Body of pancreas (tissue), 4 donors: ENCODE measurements around the gene ATXN7L1. TPM values are rescaled to one million over a fixed set of nuclear protein-coding genes. Genes with fewer than 3 reads are reported as not detected.

Source experiments
- ATAC-seq: fragments of 150-250 bp; one replicate; pipeline ENCODE4 v1.9.1; 2016
- DNase-seq, 4 donors: peaks; one replicate each; pipeline ENCODE4 v3.0.0-alpha.2; 2019
- H3K27ac ChIP-seq, 4 donors: fragments of 200-600 bp; sonication (generic); 1 replicate in 3 of 4; 2 replicates in 1 of 4; pipeline versions ENCODE4 v1.5.1 to v1.6.1; 2016 to 2019; ENCODE audit warnings: mild to moderate bottlenecking in 1 of 4, mixed read lengths in 1 of 4, moderate library complexity in 1 of 4
- H3K27me3 ChIP-seq, 2 donors: fragments of 200-600 bp; sonication (generic); one replicate each; pipeline ENCODE4 v1.6.0; 2016; ENCODE audit warnings: mild to moderate bottlenecking in 1 of 2
- H3K36me3 ChIP-seq, 2 donors: fragments of 200-600 bp; sonication (generic); replicated peaks in 1 of 2; 2 replicates each; pipeline ENCODE4 v1.5.1; 2016; ENCODE audit warnings: low read depth in 2 of 2; ENCODE audit not compliant: insufficient read depth in 1 of 2
- H3K4me1 ChIP-seq: fragments of 200-600 bp; sonication (generic); one replicate; pipeline ENCODE4 v1.6.0; 2016
- H3K4me3 ChIP-seq, 2 donors: fragments of 200-600 bp; sonication (generic); 1 replicate in 1 of 2; 2 replicates in 1 of 2; pipeline ENCODE4 v1.5.1; 2016 to 2019
- H3K9me3 ChIP-seq, 3 donors: fragments of 200-600 bp; sonication (generic); 1 replicate in 2 of 3; 2 replicates in 1 of 3; pipeline ENCODE4 v1.5.1; 2016
- POLR2A ChIP-seq, 3 donors: fragments of 450-650 bp; IDR thresholded peaks; one replicate each; pipeline ENCODE4 v1.6.1; 2016; ENCODE audit warnings: antibody characterized with exemption in 3 of 3, mild to moderate bottlenecking in 2 of 3
- WGBS, 2 donors: methylation state at CpG; one replicate each; pipeline ENCODE4 v1.1.5; 2017; 5-methylcytosine and 5-hydroxymethylcytosine counted together
- intact Hi-C: fragments of 100-400 bp; cut with DNase I; formaldehyde crosslinking; loops from one replicate; pipeline ENCODE4 v1.15.1; 2023
- total RNA-seq, 2 donors: library from RNA; depleted of rRNA; stranded (reverse); fragments of >200 nt; gene quantifications; one replicate each; pipeline ENCODE4 v1.1.0, GENCODE V29; 2016
- TF ChIP-seq, protein P1 (sequence below), 7 experiments: fragments of 450-650 bp in 4 of 7; fragments of 200-600 bp in 3 of 7; sonication (generic) in 3 of 7; IDR thresholded peaks; one replicate each; pipeline ENCODE4 v1.5.1; 2016 to 2019; ENCODE audit warnings: antibody characterized with exemption in 7 of 7

The ATXN7L1 gene
- total RNA-seq, 2 donors from 2014 or later, result 6.6 to 8.0 TPM

- intact Hi-C loops, result no loop called here
- 67 to 85% methylated on average over 3 of the region's 3 CpGs for WGBS, 2 donors
- no peak for TF ChIP-seq POLR2A (IDR thresholded peaks at IDR 0.05)
- TF ChIP-seq, protein P1, sequence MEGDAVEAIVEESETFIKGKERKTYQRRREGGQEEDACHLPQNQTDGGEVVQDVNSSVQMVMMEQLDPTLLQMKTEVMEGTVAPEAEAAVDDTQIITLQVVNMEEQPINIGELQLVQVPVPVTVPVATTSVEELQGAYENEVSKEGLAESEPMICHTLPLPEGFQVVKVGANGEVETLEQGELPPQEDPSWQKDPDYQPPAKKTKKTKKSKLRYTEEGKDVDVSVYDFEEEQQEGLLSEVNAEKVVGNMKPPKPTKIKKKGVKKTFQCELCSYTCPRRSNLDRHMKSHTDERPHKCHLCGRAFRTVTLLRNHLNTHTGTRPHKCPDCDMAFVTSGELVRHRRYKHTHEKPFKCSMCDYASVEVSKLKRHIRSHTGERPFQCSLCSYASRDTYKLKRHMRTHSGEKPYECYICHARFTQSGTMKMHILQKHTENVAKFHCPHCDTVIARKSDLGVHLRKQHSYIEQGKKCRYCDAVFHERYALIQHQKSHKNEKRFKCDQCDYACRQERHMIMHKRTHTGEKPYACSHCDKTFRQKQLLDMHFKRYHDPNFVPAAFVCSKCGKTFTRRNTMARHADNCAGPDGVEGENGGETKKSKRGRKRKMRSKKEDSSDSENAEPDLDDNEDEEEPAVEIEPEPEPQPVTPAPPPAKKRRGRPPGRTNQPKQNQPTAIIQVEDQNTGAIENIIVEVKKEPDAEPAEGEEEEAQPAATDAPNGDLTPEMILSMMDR (IDR thresholded peaks at IDR 0.05), result no peak
- H3K9me3 ChIP-seq, result no peaks in the 10 kb centered on the region
- H3K4me3 ChIP-seq, result no peak overlapping the region
- H3K27me3 ChIP-seq, result no peaks in the 10 kb centered on the region
- H3K4me1 ChIP-seq, result peaks cover 9% of the 10 kb centered on the region
- no peak for ATAC-seq
- H3K36me3 ChIP-seq, result no peaks in the 10 kb centered on the region
- H3K27ac ChIP-seq, result no peak overlapping the region
- DNase-seq, result no peak
Observed at GRCh38 chr7:105871142-105871541, 5.3 kb downstream of the ATXN7L1 start.

GRCh38 chr7:105866102-105866801 is 10.1 kb downstream of the ATXN7L1 start:
- intact Hi-C loops, result no loop called here
- 82 to 84% methylated on average over 10 of the region's 10 CpGs for WGBS, 2 donors
- Histone ChIP-seq H3K4me3 (no peak overlapping the region), H3K9me3 (no peaks in the 10 kb centered on the region), H3K27ac (no peak overlapping the region), H3K27me3 (no peaks in the 10 kb centered on the region), H3K4me1 (no peaks in the 10 kb centered on the region), H3K36me3 (no peaks in the 10 kb centered on the region)
- DNase-seq (no peak), ATAC-seq (no peak)
- TF ChIP-seq POLR2A (IDR thresholded peaks at IDR 0.05), result no peak
- TF ChIP-seq, protein P1 (IDR thresholded peaks at IDR 0.05), result no peak

GRCh38 chr7:105863876-105864275 is 12.5 kb downstream of the ATXN7L1 start:
- Histone ChIP-seq H3K9me3 (no peaks in the 10 kb centered on the region), H3K27ac (no peak overlapping the region), H3K4me3 (no peak overlapping the region), H3K27me3 (no peaks in the 10 kb centered on the region), H3K36me3 (no peaks in the 10 kb centered on the region), H3K4me1 (no peaks in the 10 kb centered on the region)
- DNase-seq, result no peak
- 83 to 97% methylated on average over 1 to 2 of the region's 2 CpGs for WGBS, 2 donors
- no peak for ATAC-seq
- intact Hi-C loops, result no loop called here
- TF ChIP-seq POLR2A (IDR thresholded peaks at IDR 0.05), result no peak
- TF ChIP-seq, protein P1 (IDR thresholded peaks at IDR 0.05), result no peak

GRCh38 chr7:105862770-105863169 is 13.6 kb downstream of the ATXN7L1 start:
- no peak for ATAC-seq
- intact Hi-C loops, result no loop called here
- no peak for DNase-seq
- Histone ChIP-seq H3K36me3 (no peaks in the 10 kb centered on the region), H3K4me1 (no peaks in the 10 kb centered on the region), H3K4me3 (no peak overlapping the region), H3K27me3 (no peaks in the 10 kb centered on the region), H3K9me3 (no peaks in the 10 kb centered on the region), H3K27ac (no peak overlapping the region)
- 91 to 95% methylated on average over 4 of the region's 4 CpGs for WGBS, 2 donors
- TF ChIP-seq POLR2A (IDR thresholded peaks at IDR 0.05), result no peak
- TF ChIP-seq, protein P1 (IDR thresholded peaks at IDR 0.05), result no peak

DNA sequence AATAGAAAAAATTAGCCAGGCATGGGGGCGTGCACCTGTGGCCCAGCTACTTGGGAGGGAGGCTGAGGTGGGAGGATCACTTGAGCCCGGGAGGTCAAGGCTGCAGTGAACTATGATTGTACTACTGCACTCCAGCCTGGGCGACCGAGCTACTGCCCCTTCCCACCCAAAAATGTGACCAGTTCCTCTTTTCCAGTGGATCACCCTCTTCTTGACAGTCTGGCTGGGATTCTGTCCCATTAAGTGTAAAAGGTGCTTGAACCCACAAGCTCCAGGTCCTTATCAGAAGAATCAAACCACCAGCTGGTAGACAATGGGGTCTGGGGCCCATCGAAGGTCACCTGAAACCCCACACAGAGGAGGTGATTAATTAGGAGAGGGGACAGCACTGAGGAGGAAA is 14.1 kb downstream of the ATXN7L1 start:
- TF ChIP-seq, protein P1 (IDR thresholded peaks at IDR 0.05), result no peak
- no peak for TF ChIP-seq POLR2A (IDR thresholded peaks at IDR 0.05)
- no peaks in the 10 kb centered on the region for H3K9me3 ChIP-seq
- no peak overlapping the region for H3K27ac ChIP-seq
- ATAC-seq (no peak), DNase-seq (no peak)
- no peak overlapping the region for H3K4me3 ChIP-seq
- no peaks in the 10 kb centered on the region for H3K27me3 ChIP-seq
- WGBS, 2 donors, result 62 to 89% methylated on average over 5 of the region's 5 CpGs
- intact Hi-C loops, result no loop called here
- H3K4me1 ChIP-seq, result no peaks in the 10 kb centered on the region
- no peaks in the 10 kb centered on the region for H3K36me3 ChIP-seq
